ENCODE results near the gene NAP1L4. TPM values are rescaled to one million over a fixed set of nuclear protein-coding genes. Genes with fewer than 3 reads are reported as not detected.

The NAP1L4 gene
- total RNA-seq, 1 experiment from 2014 or later: 144 TPM

DNA sequence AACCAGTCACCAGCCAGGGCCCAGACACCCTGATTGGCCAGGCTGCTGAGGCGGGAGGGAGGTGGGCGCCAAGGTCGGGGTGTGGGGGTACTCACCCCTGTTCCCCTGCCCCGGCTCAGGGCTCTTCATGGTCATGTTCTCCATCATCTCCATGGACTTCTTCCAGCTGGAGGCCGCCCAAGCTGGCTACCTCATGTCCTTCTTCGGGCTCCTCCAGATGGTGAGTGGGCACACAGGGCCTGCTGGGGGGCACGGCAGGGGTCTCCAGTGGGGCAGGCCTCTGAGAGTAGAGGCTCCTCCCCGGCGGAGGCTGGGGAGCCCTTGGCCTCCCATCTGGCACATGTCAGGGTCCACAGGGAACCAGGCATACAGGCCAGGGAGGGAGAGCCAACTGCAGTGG, 72.9 kb downstream of the NAP1L4 start:
- TF ChIP-seq CEBPB (IDR thresholded peaks at IDR 0.05; ENCODE audit: low read depth) (no peak), ZNF274 (IDR thresholded peaks at IDR 0.05; ENCODE audit: low read depth, low read length) (no peak), ELF1 (IDR thresholded peaks at IDR 0.05; ENCODE audit: borderline replicate concordance, low read depth) (no peak), TCF7L2 (IDR thresholded peaks at IDR 0.05; ENCODE audit: borderline replicate concordance, extremely low read depth, insufficient read depth, insufficient read length) (no peak), SP1 (IDR thresholded peaks at IDR 0.05; ENCODE audit: low read depth) (no peak), RAD21 (IDR thresholded peaks at IDR 0.05; ENCODE audit: low read depth) (no peak), SRF (IDR thresholded peaks at IDR 0.05; ENCODE audit: low read depth) (no peak), ZFX (IDR thresholded peaks at IDR 0.05) (no peak), YY1 (IDR thresholded peaks at IDR 0.05; ENCODE audit: extremely low read depth, insufficient replicate concordance, low read depth, low read length) (no peak), CBX3 (IDR thresholded peaks at IDR 0.05; ENCODE audit: low read depth) (no peak), EZH2phosphoT487 (IDR thresholded peaks at IDR 0.05; ENCODE audit: borderline replicate concordance) (no peak), JUND (IDR thresholded peaks at IDR 0.05) (no peak), POLR2AphosphoS5 (IDR thresholded peaks at IDR 0.05; ENCODE audit: low read depth, low read length) (no peak)
- TF ChIP-seq, protein P1, sequence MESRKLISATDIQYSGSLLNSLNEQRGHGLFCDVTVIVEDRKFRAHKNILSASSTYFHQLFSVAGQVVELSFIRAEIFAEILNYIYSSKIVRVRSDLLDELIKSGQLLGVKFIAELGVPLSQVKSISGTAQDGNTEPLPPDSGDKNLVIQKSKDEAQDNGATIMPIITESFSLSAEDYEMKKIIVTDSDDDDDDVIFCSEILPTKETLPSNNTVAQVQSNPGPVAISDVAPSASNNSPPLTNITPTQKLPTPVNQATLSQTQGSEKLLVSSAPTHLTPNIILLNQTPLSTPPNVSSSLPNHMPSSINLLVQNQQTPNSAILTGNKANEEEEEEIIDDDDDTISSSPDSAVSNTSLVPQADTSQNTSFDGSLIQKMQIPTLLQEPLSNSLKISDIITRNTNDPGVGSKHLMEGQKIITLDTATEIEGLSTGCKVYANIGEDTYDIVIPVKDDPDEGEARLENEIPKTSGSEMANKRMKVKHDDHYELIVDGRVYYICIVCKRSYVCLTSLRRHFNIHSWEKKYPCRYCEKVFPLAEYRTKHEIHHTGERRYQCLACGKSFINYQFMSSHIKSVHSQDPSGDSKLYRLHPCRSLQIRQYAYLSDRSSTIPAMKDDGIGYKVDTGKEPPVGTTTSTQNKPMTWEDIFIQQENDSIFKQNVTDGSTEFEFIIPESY (IDR thresholded peaks at IDR 0.05; ENCODE audit: extremely low read depth, insufficient replicate concordance, low read length): no peak
- TF ChIP-seq, protein P2, sequence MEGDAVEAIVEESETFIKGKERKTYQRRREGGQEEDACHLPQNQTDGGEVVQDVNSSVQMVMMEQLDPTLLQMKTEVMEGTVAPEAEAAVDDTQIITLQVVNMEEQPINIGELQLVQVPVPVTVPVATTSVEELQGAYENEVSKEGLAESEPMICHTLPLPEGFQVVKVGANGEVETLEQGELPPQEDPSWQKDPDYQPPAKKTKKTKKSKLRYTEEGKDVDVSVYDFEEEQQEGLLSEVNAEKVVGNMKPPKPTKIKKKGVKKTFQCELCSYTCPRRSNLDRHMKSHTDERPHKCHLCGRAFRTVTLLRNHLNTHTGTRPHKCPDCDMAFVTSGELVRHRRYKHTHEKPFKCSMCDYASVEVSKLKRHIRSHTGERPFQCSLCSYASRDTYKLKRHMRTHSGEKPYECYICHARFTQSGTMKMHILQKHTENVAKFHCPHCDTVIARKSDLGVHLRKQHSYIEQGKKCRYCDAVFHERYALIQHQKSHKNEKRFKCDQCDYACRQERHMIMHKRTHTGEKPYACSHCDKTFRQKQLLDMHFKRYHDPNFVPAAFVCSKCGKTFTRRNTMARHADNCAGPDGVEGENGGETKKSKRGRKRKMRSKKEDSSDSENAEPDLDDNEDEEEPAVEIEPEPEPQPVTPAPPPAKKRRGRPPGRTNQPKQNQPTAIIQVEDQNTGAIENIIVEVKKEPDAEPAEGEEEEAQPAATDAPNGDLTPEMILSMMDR (IDR thresholded peaks at IDR 0.05 in 2 of 3, conservative IDR thresholded peaks at IDR 0.05 in 1 of 3; ENCODE audit: borderline replicate concordance in 1 of 3, insufficient read depth in 1 of 3, low read depth in 2 of 3, low read length in 2 of 3): no peak
- no peak overlapping the region for H3K4me3 ChIP-seq (replicated peaks in 1 of 2; ENCODE audit: low read depth in 1 of 2, low read length in 2 of 2)
- no peak overlapping the region for H3K4me2 ChIP-seq (ENCODE audit: low read length)
- ATAC-seq (peak; percentile 30; the same call in 1 of the 2 replicates), DNase-seq (ENCODE audit: low read depth, low spot score) (no peak)
- RAD21 ChIA-PET (ENCODE audit: low non-redundant PET in 1 of 2, low total read pairs in 2 of 2, uncharacterized antibody in 2 of 2, unreplicated experiment in 2 of 2): no interaction called here
- H4K20me1 ChIP-seq (ENCODE audit: insufficient read depth): no peaks in the 10 kb centered on the region
- H3K9me2 ChIP-seq (ENCODE audit: insufficient read depth): no peaks in the 10 kb centered on the region
- H3K27ac ChIP-seq (ENCODE audit: low read depth, low read length): no peak overlapping the region
- H3K4me1 ChIP-seq (ENCODE audit: control insufficient read depth in 1 of 2, insufficient read depth in 2 of 2, low read length in 2 of 2): peaks cover 12 to 13% of the 10 kb centered on the region in 2 experiments
- H3K9ac ChIP-seq (ENCODE audit: low read length): no peak overlapping the region
- H3K27me3 ChIP-seq (ENCODE audit: insufficient read depth, low read length): no peaks in the 10 kb centered on the region
- H3K9me3 ChIP-seq (ENCODE audit: control insufficient read depth in 1 of 2, insufficient read depth in 1 of 2, low read depth in 1 of 2, low read length in 2 of 2): no peaks in the 10 kb centered on the region
- CTCF ChIA-PET: interaction anchor here (1.1 kb wide), 1 partner anchor 24 kb away, joined by 3 read pairs; no protein-coding TSS in a partner anchor
- no peaks in the 10 kb centered on the region for H3K36me3 ChIP-seq (ENCODE audit: control insufficient read depth in 1 of 2, insufficient read depth in 2 of 2, low read length in 2 of 2)
- no TSS peak for BruUV-seq (replicated peaks)
- H2AFZ ChIP-seq (ENCODE audit: low read depth, low read length, poor library complexity, severe bottlenecking): no peak overlapping the region
- intact Hi-C loops (cut with micrococcal nuclease): no loop called here
- POLR2A ChIA-PET: interaction anchor here (4.0 kb wide), 1 partner anchor 10 kb away, joined by 19 read pairs; the partner anchor contains the start of gene PHLDA2
- no peaks in the 10 kb centered on the region for H3K79me2 ChIP-seq (ENCODE audit: insufficient read depth, low read length)

Data from HCT116 (cell line).